HCT116 (cell line): ENCODE data around the gene PGGHG. TPM values are rescaled to one million over a fixed set of nuclear protein-coding genes. Genes with fewer than 3 reads are reported as not detected.

Experiments
- ATAC-seq: fragments of 200-7000 bp; cut with Tn5 transposase; 2 replicates; pipeline ENCODE4 v1.9.1; 2020; ENCODE audit warnings: mild to moderate bottlenecking, moderate library complexity
- BruUV-seq: library from RNA; stranded (reverse); fragments of 400-500 nt; replicated peaks from 2 replicates; lab custom pipeline; 2021; lab: Mats Ljungman, UMichigan
- CTCF ChIA-PET: fragments of 300-600 bp; sonication (Branson Sonifier 250); formaldehyde crosslinking; loops from one replicate; lab custom pipeline; 2021; ENCODE audit warnings: antibody characterized with exemption; lab: Charles Lee
- POLR2A ChIA-PET: fragments of 300-600, 350-600 bp; sonication (Branson Sonifier 250); formaldehyde crosslinking; loops from one replicate; lab custom pipeline; 2021; ENCODE audit warnings: antibody characterized with exemption; lab: Charles Lee
- RAD21 ChIA-PET, 2 experiments: fragments of 300-600 bp; sonication (Branson Sonifier 250); formaldehyde crosslinking; loops; one replicate each; lab custom pipeline; 2023; ENCODE audit warnings: low total read pairs in 2 of 2; ENCODE audit not compliant: uncharacterized antibody in 2 of 2, unreplicated experiment in 2 of 2, low non-redundant PET in 1 of 2; lab: Charles Lee
- DNase-seq: peaks from one replicate; pipeline ENCODE4 v3.0.0-alpha.2; 2010; ENCODE audit warnings: low read depth, low spot score
- H2AFZ ChIP-seq: fragments of 200-600 bp; shearing (Covaris generic), sonication (generic); 2 replicates; pipeline ENCODE4 v1.6.1; 2017; ENCODE audit warnings: low read depth, mixed run types, mixed read lengths, antibody characterized with exemption, low read length; ENCODE audit not compliant: poor library complexity, severe bottlenecking
- H3K27ac ChIP-seq: 2 replicates; pipeline ENCODE4 v1.5.1; 2012; ENCODE audit warnings: low read depth, low read length
- H3K27me3 ChIP-seq: fragments of 200-600 bp; sonication (generic); 2 replicates; pipeline ENCODE4 v1.6.1; 2016; ENCODE audit warnings: mixed run types, low read length, mixed read lengths; ENCODE audit not compliant: insufficient read depth
- H3K36me3 ChIP-seq, 2 experiments: fragments of 200-500 bp in 1 of 2; fragments of 200-600 bp in 1 of 2; sonication (Bioruptor generic) in 1 of 2; sonication (generic) in 1 of 2; 2 replicates each; pipeline versions ENCODE4 v1.5.1 to v1.6.1; 2014 to 2016; ENCODE audit warnings: low read length in 2 of 2, inconsistent platforms in 1 of 2, mixed read lengths in 1 of 2, mixed run types in 1 of 2; ENCODE audit not compliant: insufficient read depth in 2 of 2, control insufficient read depth in 1 of 2
- H3K4me1 ChIP-seq, 2 experiments: fragments of 200-600 bp in 1 of 2; sonication (generic) in 1 of 2; 2 replicates each; pipeline versions ENCODE4 v1.5.1 to v1.6.1; 2012 to 2017; ENCODE audit warnings: low read length in 2 of 2, inconsistent platforms in 1 of 2, mild to moderate bottlenecking in 1 of 2, mixed read lengths in 1 of 2, mixed run types in 1 of 2, moderate library complexity in 1 of 2; ENCODE audit not compliant: insufficient read depth in 2 of 2, control insufficient read depth in 1 of 2
- H3K4me2 ChIP-seq: fragments of 200-600 bp; sonication (generic); 2 replicates; pipeline ENCODE4 v1.6.1; 2017; ENCODE audit warnings: mixed run types, low read length, mixed read lengths
- H3K4me3 ChIP-seq, 2 experiments: fragments of 200-600 bp in 1 of 2; sonication (generic) in 1 of 2; replicated peaks in 1 of 2; 2 replicates each; pipeline ENCODE4 v1.5.1; 2011 to 2016; ENCODE audit warnings: low read length in 2 of 2, control low read depth in 1 of 2, low read depth in 1 of 2, mild to moderate bottlenecking in 1 of 2, mixed read lengths in 1 of 2, mixed run types in 1 of 2
- H3K79me2 ChIP-seq: fragments of 200-600 bp; sonication (generic); 2 replicates; pipeline ENCODE4 v1.6.1; 2017; ENCODE audit warnings: mild to moderate bottlenecking, mixed run types, low read length, moderate library complexity, mixed read lengths; ENCODE audit not compliant: insufficient read depth
- H3K9ac ChIP-seq: fragments of 200-600 bp; sonication (generic); 2 replicates; pipeline ENCODE4 v1.6.1; 2016; ENCODE audit warnings: low read length, mixed read lengths
- H3K9me2 ChIP-seq: fragments of 200-600 bp; sonication (generic), shearing (Covaris generic); 2 replicates; pipeline ENCODE4 v1.6.1; 2017; ENCODE audit warnings: mixed run types, mild to moderate bottlenecking, moderate library complexity; ENCODE audit not compliant: insufficient read depth
- H3K9me3 ChIP-seq, 2 experiments: fragments of 200-500 bp in 1 of 2; fragments of 200-600 bp in 1 of 2; sonication (Bioruptor generic) in 1 of 2; sonication (generic) in 1 of 2; 2 replicates each; pipeline ENCODE4 v1.6.1; 2014 to 2017; ENCODE audit warnings: low read length in 2 of 2, mixed read lengths in 2 of 2, inconsistent platforms in 1 of 2, low read depth in 1 of 2, mild to moderate bottlenecking in 1 of 2, mixed run types in 1 of 2, moderate library complexity in 1 of 2; ENCODE audit not compliant: control insufficient read depth in 1 of 2, insufficient read depth in 1 of 2
- H4K20me1 ChIP-seq: fragments of 200-600 bp; sonication (generic), shearing (Covaris generic); 2 replicates; pipeline ENCODE4 v1.6.1; 2017; ENCODE audit warnings: mixed run types, mild to moderate bottlenecking, moderate library complexity; ENCODE audit not compliant: insufficient read depth
- ATF3 ChIP-seq: IDR thresholded peaks from 2 replicates; pipeline ENCODE4 v1.6.1; 2012
- CBX3 ChIP-seq: IDR thresholded peaks from 2 replicates; pipeline ENCODE4 v1.6.1; 2012; ENCODE audit warnings: low read depth
- ELF1 ChIP-seq: IDR thresholded peaks from 2 replicates; pipeline ENCODE4 v1.6.1; 2012; ENCODE audit warnings: low read depth, borderline replicate concordance
- JUND ChIP-seq: IDR thresholded peaks from 2 replicates; pipeline ENCODE4 v1.6.1; 2012
- POLR2A ChIP-seq: IDR thresholded peaks from 2 replicates; pipeline ENCODE4 v1.7.0; 2011; ENCODE audit warnings: borderline replicate concordance; ENCODE audit not compliant: insufficient read depth, insufficient read length; ENCODE audit errors: extremely low read depth
- TCF7L2 ChIP-seq: IDR thresholded peaks from 2 replicates; pipeline ENCODE4 v1.7.0; 2011; ENCODE audit warnings: borderline replicate concordance, inconsistent platforms; ENCODE audit not compliant: insufficient read depth, insufficient read length; ENCODE audit errors: extremely low read depth
- ZNF274 ChIP-seq: fragments of 200-500 bp; sonication (Bioruptor generic); IDR thresholded peaks from 2 replicates; pipeline ENCODE4 v1.6.1; 2014; ENCODE audit warnings: mild to moderate bottlenecking, low read depth, low read length, inconsistent platforms
- intact Hi-C: fragments of 100-400 bp; cut with micrococcal nuclease; formaldehyde crosslinking; loops from 2 replicates; pipeline ENCODE4 v1.10.0; 2022
- total RNA-seq: library from RNA; stranded (reverse); gene quantifications from one replicate; pipeline ENCODE4 v1.2.1, GENCODE V29; 2021; ENCODE audit not compliant: unreplicated experiment
- TF ChIP-seq, protein P1 (sequence below), 3 experiments: fragments of 200-600 bp in 1 of 3; sonication (generic) in 1 of 3; IDR thresholded peaks in 2 of 3; conservative IDR thresholded peaks in 1 of 3; 2 replicates each; pipeline ENCODE4 v1.5.1; 2012 to 2017; ENCODE audit warnings: low read depth in 2 of 3, low read length in 2 of 3, antibody characterized with exemption in 1 of 3, borderline replicate concordance in 1 of 3, control low read depth in 1 of 3, mild to moderate bottlenecking in 1 of 3, mixed read lengths in 1 of 3, mixed run types in 1 of 3, moderate library complexity in 1 of 3; ENCODE audit not compliant: insufficient read depth in 1 of 3

The PGGHG gene
- total RNA-seq, 1 experiment from 2014 or later, result 57.5 TPM

GRCh38 chr11:270451-271318, 18.2 kb upstream of the PGGHG start:
- Histone ChIP-seq H4K20me1 (no peaks in the 10 kb centered on the region), H3K79me2 (no peaks in the 10 kb centered on the region), H3K36me3 (no peaks in the 10 kb centered on the region), H3K27ac (no peak overlapping the region), H3K9me3 (no peaks in the 10 kb centered on the region), H2AFZ (no peak overlapping the region), H3K4me1 (peaks cover 8 to 12% of the 10 kb centered on the region in 2 experiments), H3K4me2 (no peak overlapping the region), H3K9me2 (no peaks in the 10 kb centered on the region), H3K4me3 (no peak overlapping the region), H3K27me3 (no peaks in the 10 kb centered on the region), H3K9ac (no peak overlapping the region)
- TF ChIP-seq TCF7L2, result no peak
- no peak for TF ChIP-seq POLR2A
- TF ChIP-seq ATF3, result no peak
- no peak for TF ChIP-seq CBX3
- no peak for TF ChIP-seq ELF1
- no peak for TF ChIP-seq JUND
- CTCF ChIA-PET, result no interaction called here
- RAD21 ChIA-PET, result no interaction called here
- BruUV-seq, result no TSS peak
- ATAC-seq (no peak), DNase-seq (no peak)
- intact Hi-C loops, result no loop called here
- POLR2A ChIA-PET, result no interaction called here

DNA sequence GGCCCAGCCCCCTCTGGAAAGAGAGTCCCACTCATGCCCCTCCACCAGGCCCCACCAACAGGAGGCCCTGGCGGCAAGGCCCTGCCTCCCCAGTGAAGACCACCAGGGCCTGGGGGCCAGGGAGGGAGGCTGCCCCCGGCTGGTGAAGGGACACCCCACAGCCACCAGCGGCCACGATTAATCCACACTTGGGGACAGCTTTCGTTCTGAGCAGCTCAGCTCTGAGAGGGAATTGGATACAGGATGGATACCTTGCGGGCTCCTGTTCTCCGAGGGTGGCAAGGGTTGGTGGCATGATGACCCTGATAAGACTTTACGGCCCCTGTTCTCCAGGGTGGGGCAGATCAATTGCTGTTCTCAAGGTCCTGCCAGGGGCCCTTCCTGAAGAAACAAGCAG, 17.6 kb upstream of the PGGHG start:
- Histone ChIP-seq H3K4me3 (no peak overlapping the region), H3K9me3 (no peaks in the 10 kb centered on the region), H2AFZ (no peak overlapping the region), H3K9ac (no peak overlapping the region), H3K79me2 (no peaks in the 10 kb centered on the region), H3K4me1 (peaks cover 8 to 12% of the 10 kb centered on the region in 2 experiments), H3K9me2 (no peaks in the 10 kb centered on the region), H3K36me3 (no peaks in the 10 kb centered on the region), H3K27me3 (no peaks in the 10 kb centered on the region), H3K27ac (no peak overlapping the region), H3K4me2 (no peak overlapping the region), H4K20me1 (no peaks in the 10 kb centered on the region)
- DNase-seq, result no peak
- TF ChIP-seq ZNF274, result no peak
- TF ChIP-seq, protein P1, sequence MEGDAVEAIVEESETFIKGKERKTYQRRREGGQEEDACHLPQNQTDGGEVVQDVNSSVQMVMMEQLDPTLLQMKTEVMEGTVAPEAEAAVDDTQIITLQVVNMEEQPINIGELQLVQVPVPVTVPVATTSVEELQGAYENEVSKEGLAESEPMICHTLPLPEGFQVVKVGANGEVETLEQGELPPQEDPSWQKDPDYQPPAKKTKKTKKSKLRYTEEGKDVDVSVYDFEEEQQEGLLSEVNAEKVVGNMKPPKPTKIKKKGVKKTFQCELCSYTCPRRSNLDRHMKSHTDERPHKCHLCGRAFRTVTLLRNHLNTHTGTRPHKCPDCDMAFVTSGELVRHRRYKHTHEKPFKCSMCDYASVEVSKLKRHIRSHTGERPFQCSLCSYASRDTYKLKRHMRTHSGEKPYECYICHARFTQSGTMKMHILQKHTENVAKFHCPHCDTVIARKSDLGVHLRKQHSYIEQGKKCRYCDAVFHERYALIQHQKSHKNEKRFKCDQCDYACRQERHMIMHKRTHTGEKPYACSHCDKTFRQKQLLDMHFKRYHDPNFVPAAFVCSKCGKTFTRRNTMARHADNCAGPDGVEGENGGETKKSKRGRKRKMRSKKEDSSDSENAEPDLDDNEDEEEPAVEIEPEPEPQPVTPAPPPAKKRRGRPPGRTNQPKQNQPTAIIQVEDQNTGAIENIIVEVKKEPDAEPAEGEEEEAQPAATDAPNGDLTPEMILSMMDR (IDR thresholded peaks at IDR 0.05 in 2 of 3, conservative IDR thresholded peaks at IDR 0.05 in 1 of 3; ENCODE audit: borderline replicate concordance in 1 of 3, insufficient read depth in 1 of 3, low read depth in 2 of 3, low read length in 2 of 3), result no peak
- no peak for TF ChIP-seq TCF7L2
- TF ChIP-seq POLR2A, result no peak
- no peak for TF ChIP-seq ELF1
- no peak for ATAC-seq
- no TSS peak for BruUV-seq
- CTCF ChIA-PET, result no interaction called here
- POLR2A ChIA-PET, result no interaction called here
- RAD21 ChIA-PET, result no interaction called here
- intact Hi-C loops, result no loop called here
